Ascending aorta (tissue), 2 donors: ENCODE results near the gene ZNF655. TPM values are rescaled to one million over a fixed set of nuclear protein-coding genes. Genes with fewer than 3 reads are reported as not detected.

Experiments used
- DNase-seq, 2 donors: peaks; one replicate each; pipeline ENCODE4 v3.0.0-alpha.2; 2019; ENCODE audit warnings: low spot score in 2 of 2
- H3K27ac ChIP-seq, 2 donors: fragments of 200-600 bp; sonication (generic); one replicate each; pipeline ENCODE4 v1.5.1; 2016 to 2017; ENCODE audit warnings: mild to moderate bottlenecking in 1 of 2
- H3K27me3 ChIP-seq: fragments of 200-600 bp; sonication (generic); one replicate; pipeline ENCODE4 v1.5.1; 2017
- H3K36me3 ChIP-seq, 2 donors: fragments of 200-600 bp; sonication (generic); one replicate each; pipeline ENCODE4 v1.5.1; 2016
- H3K4me1 ChIP-seq, 2 donors: fragments of 200-600 bp; sonication (generic); one replicate each; pipeline ENCODE4 v1.5.1; 2016 to 2017; ENCODE audit warnings: mild to moderate bottlenecking in 1 of 2
- H3K4me3 ChIP-seq, 2 donors: fragments of 200-600 bp; sonication (generic); one replicate each; pipeline ENCODE4 v1.5.1; 2016 to 2017; ENCODE audit warnings: mild to moderate bottlenecking in 1 of 2
- H3K9me3 ChIP-seq, 2 donors: fragments of 200-600 bp; sonication (generic); one replicate each; pipeline ENCODE4 v1.5.1; 2016
- CTCF ChIP-seq, 3 experiments: fragments of 200-600 bp in 2 of 3; fragments of 450-650 bp in 1 of 3; sonication (generic) in 2 of 3; IDR thresholded peaks; one replicate each; pipeline ENCODE4 v1.5.1; 2016 to 2019; ENCODE audit warnings: antibody characterized with exemption in 3 of 3, mild to moderate bottlenecking in 1 of 3, moderate library complexity in 1 of 3
- intact Hi-C: fragments of 100-400 bp; cut with DNase I; formaldehyde crosslinking; loops from one replicate; pipeline ENCODE4 v1.15.1; 2023
- total RNA-seq: library from RNA; depleted of rRNA; stranded (reverse); fragments of >200 nt; gene quantifications from one replicate; pipeline ENCODE4 v1.1.0, GENCODE V29; 2016

The ZNF655 gene
- 37.9 TPM for total RNA-seq

GRCh38 chr7:99558306-99559174 lies at the start of gene ZNF655:
Gene ZNF655, plus strand, starts transcription at chr7:99558642. Its CDS starts 1,918 bp downstream, at chr7:99560560.
- Histone ChIP-seq H3K27me3 (no peaks in the 10 kb centered on the region), H3K4me3 (peak within 1 kb of the TSS; percentile 62 to 85), H3K36me3 (peaks cover 33 to 45% of the 10 kb centered on the region in 2 donors), H3K9me3 (no peaks in the 10 kb centered on the region), H3K4me1 (peaks cover 3 to 15% of the 10 kb centered on the region in 2 donors), H3K27ac (peak within 1 kb of the TSS; percentile 96 to 98)
- peak; percentile 75 to 97 for DNase-seq
- intact Hi-C loops: loop anchor here (2.0 to 10.0 kb wide), 3 partner anchors 58 to 524 kb away; partner anchors contain the start of genes TRIM4 and ZSCAN25
- no peak for TF ChIP-seq CTCF (IDR thresholded peaks at IDR 0.05)

GRCh38 chr7:99514050-99514449 lies 44.4 kb upstream of the ZNF655 start:
- no peaks in the 10 kb centered on the region for H3K4me1 ChIP-seq
- TF ChIP-seq CTCF (IDR thresholded peaks at IDR 0.05): no peak
- no peak overlapping the region for H3K4me3 ChIP-seq
- no peak for DNase-seq
- H3K36me3 ChIP-seq: peaks cover 57 to 59% of the 10 kb centered on the region in 2 donors
- intact Hi-C loops: no loop called here
- no peaks in the 10 kb centered on the region for H3K9me3 ChIP-seq
- no peaks in the 10 kb centered on the region for H3K27me3 ChIP-seq
- H3K27ac ChIP-seq: no peak overlapping the region

- Histone ChIP-seq H3K27ac (no peak overlapping the region), H3K9me3 (no peaks in the 10 kb centered on the region), H3K27me3 (no peaks in the 10 kb centered on the region), H3K4me1 (no peaks in the 10 kb centered on the region), H3K4me3 (no peak overlapping the region), H3K36me3 (peaks cover 48 to 60% of the 10 kb centered on the region in 2 donors)
- intact Hi-C loops: no loop called here
- DNase-seq: no peak
- no peak for TF ChIP-seq CTCF (IDR thresholded peaks at IDR 0.05)
These were observed 37.0 kb upstream of the ZNF655 start for GRCh38 chr7:99521399-99521798.

DNA sequence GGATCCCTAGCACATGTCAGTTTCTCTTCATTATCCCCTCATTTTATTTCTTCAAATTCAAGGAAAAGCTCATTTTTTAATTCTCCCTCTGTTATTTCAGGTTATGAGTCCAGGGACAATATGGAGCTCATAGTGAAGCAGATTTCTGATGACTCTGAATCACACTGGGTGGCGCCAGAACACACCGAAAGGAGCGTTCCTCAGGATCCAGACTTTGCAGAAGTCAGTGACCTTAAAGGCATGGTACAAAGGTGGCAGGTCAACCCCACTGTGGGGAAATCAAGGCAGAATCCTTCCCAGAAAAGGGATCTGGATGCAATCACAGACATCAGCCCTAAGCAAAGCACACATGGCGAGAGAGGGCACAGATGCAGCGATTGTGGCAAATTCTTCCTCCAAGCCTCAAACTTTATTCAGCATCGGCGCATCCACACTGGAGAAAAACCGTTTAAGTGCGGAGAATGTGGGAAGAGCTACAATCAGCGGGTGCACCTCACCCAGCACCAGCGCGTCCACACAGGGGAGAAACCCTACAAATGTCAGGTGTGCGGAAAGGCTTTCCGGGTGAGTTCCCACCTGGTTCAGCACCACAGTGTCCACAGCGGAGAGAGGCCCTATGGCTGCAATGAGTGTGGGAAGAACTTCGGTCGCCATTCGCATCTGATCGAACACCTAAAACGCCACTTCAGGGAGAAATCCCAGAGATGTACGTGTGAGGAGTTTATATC lies 32.6 kb upstream of the ZNF655 start:
- intact Hi-C loops: no loop called here
- H3K4me3 ChIP-seq: no peak overlapping the region
- DNase-seq: no peak
- TF ChIP-seq CTCF (IDR thresholded peaks at IDR 0.05): no peak
- no peak overlapping the region for H3K27ac ChIP-seq
- no peaks in the 10 kb centered on the region for H3K4me1 ChIP-seq
- no peaks in the 10 kb centered on the region for H3K27me3 ChIP-seq
- peaks cover 66 to 76% of the 10 kb centered on the region in 2 donors for H3K36me3 ChIP-seq
- peaks cover 9 to 25% of the 10 kb centered on the region in 2 donors for H3K9me3 ChIP-seq

GRCh38 chr7:99531354-99531765 lies 27.1 kb upstream of the ZNF655 start:
- no peak for TF ChIP-seq CTCF (IDR thresholded peaks at IDR 0.05)
- Histone ChIP-seq H3K36me3 (peaks cover 63 to 70% of the 10 kb centered on the region in 2 donors), H3K9me3 (peaks cover 39 to 66% of the 10 kb centered on the region in 2 donors)

More at GRCh38 chr7:99531354-99531765, 27.1 kb upstream of the ZNF655 start:
- no peak overlapping the region for H3K4me3 ChIP-seq
- H3K4me1 ChIP-seq: no peaks in the 10 kb centered on the region
- H3K27ac ChIP-seq: no peak overlapping the region
- DNase-seq: no peak
- H3K27me3 ChIP-seq: no peaks in the 10 kb centered on the region
- intact Hi-C loops: no loop called here
